Activated CD4-positive, alpha-beta T cell treated with anti-CD3 and anti-CD28 coated beads for 1 hour (primary cell): Measurements from ENCODE around the gene ANO9.
"Not testable (repeated sequence)": the region's sequence is repeated elsewhere in the genome, so short reads cannot be mapped to it uniquely, and the experiment has no call there.

Experiments used
- DNase-seq: peaks from one replicate; pipeline ENCODE4 v3.0.0-alpha.2; 2020

The ANO9 gene

GRCh38 chr11:414318-414857 is 27.4 kb downstream of the ANO9 start:
- DNase-seq, result no peak

GRCh38 chr11:413120-414081 is 28.4 kb downstream of the ANO9 start:
- DNase-seq, result no peak

GRCh38 chr11:412641-413119 is 29.1 kb downstream of the ANO9 start:
- DNase-seq, result no peak

- DNase-seq, result not testable (repeated sequence)
These were observed 30.3 kb downstream of the ANO9 start for GRCh38 chr11:411520-411919.

GRCh38 chr11:410711-411110 is 31.1 kb downstream of the ANO9 start:
- DNase-seq, result not testable (repeated sequence)

GRCh38 chr11:409600-410483 is 32.0 kb downstream of the ANO9 start:
- no peak for DNase-seq

- DNase-seq, result no peak
These were observed 32.7 kb downstream of the ANO9 start for GRCh38 chr11:409008-409599.

- no peak for DNase-seq
These were observed 33.4 kb downstream of the ANO9 start for GRCh38 chr11:408154-409007.

- no peak for DNase-seq
These were observed 34.1 kb downstream of the ANO9 start for GRCh38 chr11:407651-408123.

GRCh38 chr11:406796-407650 is 34.8 kb downstream of the ANO9 start:
- DNase-seq, result peak; percentile 83

- no peak for DNase-seq
These were observed 35.6 kb downstream of the ANO9 start for GRCh38 chr11:405954-406795.

- no peak for DNase-seq
These were observed 36.4 kb downstream of the ANO9 start for GRCh38 chr11:405323-405953.

GRCh38 chr11:404551-405264 is 37.1 kb downstream of the ANO9 start:
- DNase-seq, result no peak

GRCh38 chr11:403761-404431 is 37.9 kb downstream of the ANO9 start:
- no peak for DNase-seq

- no peak for DNase-seq
These were observed 38.6 kb downstream of the ANO9 start for GRCh38 chr11:403021-403760.

- not testable (repeated sequence) for DNase-seq
These were observed 40.6 kb downstream of the ANO9 start for GRCh38 chr11:401196-401595.

- no peak for DNase-seq
These were observed 41.5 kb downstream of the ANO9 start for GRCh38 chr11:400241-400689.
